OCI-LY7 (cell line): ENCODE measurements around the gene SOX9. TPM values are rescaled to one million over a fixed set of nuclear protein-coding genes. Genes with fewer than 3 reads are reported as not detected.

Experiments
- BruUV-seq: library from RNA; stranded (reverse); fragments of 400-500 nt; replicated peaks from 2 replicates; lab custom pipeline; 2021; lab: Mats Ljungman, UMichigan
- CTCF ChIA-PET: fragments of 300-600 bp; sonication (Branson Sonifier 250); formaldehyde crosslinking; loops from one replicate; lab custom pipeline; 2022; ENCODE audit warnings: antibody characterized with exemption; ENCODE audit not compliant: unreplicated experiment; lab: Charles Lee
- POLR2A ChIA-PET: fragments of 300-600 bp; sonication (Branson Sonifier 250); formaldehyde crosslinking; loops from one replicate; lab custom pipeline; 2022; ENCODE audit warnings: antibody characterized with exemption; lab: Charles Lee
- DNase-seq: peaks from one replicate; pipeline ENCODE4 v3.0.0-alpha.2; 2015; ENCODE audit warnings: low spot score
- H2AFZ ChIP-seq: fragments of 200-600 bp; sonication (generic), shearing (Covaris generic); 2 replicates; pipeline ENCODE4 v1.6.1; 2014; ENCODE audit warnings: mild to moderate bottlenecking, antibody characterized with exemption, low read length, moderate library complexity
- H3K27ac ChIP-seq: fragments of 200-600 bp; sonication (generic); 2 replicates; pipeline ENCODE4 v1.5.1; 2014; ENCODE audit warnings: mixed run types, low read depth, mild to moderate bottlenecking, moderate library complexity, low read length, inconsistent platforms; ENCODE audit not compliant: poor library complexity, severe bottlenecking
- H3K36me3 ChIP-seq: fragments of 200-600 bp; sonication (generic); 2 replicates; pipeline ENCODE4 v1.6.1; 2014; ENCODE audit warnings: mild to moderate bottlenecking, antibody characterized with exemption, low read length, moderate library complexity, mixed read lengths; ENCODE audit not compliant: insufficient read depth
- H3K4me1 ChIP-seq: fragments of 200-600 bp; sonication (generic); 2 replicates; pipeline ENCODE4 v1.5.1; 2014; ENCODE audit warnings: mild to moderate bottlenecking, low read length; ENCODE audit not compliant: insufficient read depth, poor library complexity, severe bottlenecking
- H3K4me2 ChIP-seq: fragments of 200-600 bp; sonication (generic); 2 replicates; pipeline ENCODE4 v1.6.1; 2014; ENCODE audit warnings: mild to moderate bottlenecking, low read length
- H3K4me3 ChIP-seq: fragments of 200-600 bp; sonication (generic); 2 replicates; pipeline ENCODE4 v1.5.1; 2014; ENCODE audit warnings: mild to moderate bottlenecking, low read depth, low read length; ENCODE audit not compliant: poor library complexity, severe bottlenecking
- H3K79me2 ChIP-seq: fragments of 200-600 bp; sonication (generic); 2 replicates; pipeline ENCODE4 v1.6.1; 2016; ENCODE audit warnings: low read depth, mild to moderate bottlenecking, low read length, moderate library complexity, mixed read lengths; ENCODE audit not compliant: insufficient read depth
- H3K9me2 ChIP-seq: fragments of 200-600 bp; sonication (generic); 2 replicates; pipeline ENCODE4 v1.6.1; 2016; ENCODE audit warnings: mild to moderate bottlenecking, low read length, mixed read lengths; ENCODE audit not compliant: insufficient read depth
- H3K9me3 ChIP-seq: fragments of 200-600 bp; sonication (generic); 2 replicates; pipeline ENCODE4 v1.6.1; 2014; ENCODE audit warnings: mild to moderate bottlenecking, mixed run types, low read length, mixed read lengths
- H4K20me1 ChIP-seq: fragments of 200-600 bp; sonication (generic); 2 replicates; pipeline ENCODE4 v1.6.1; 2014; ENCODE audit warnings: mild to moderate bottlenecking, antibody characterized with exemption, low read length, moderate library complexity, mixed read lengths; ENCODE audit not compliant: insufficient read depth
- EZH2phosphoT487 ChIP-seq: fragments of 200-600 bp; sonication (generic); IDR thresholded peaks from 2 replicates; pipeline ENCODE4 v1.6.1; 2018; ENCODE audit warnings: low read depth, borderline replicate concordance, mild to moderate bottlenecking, mixed run types, antibody characterized with exemption, low read length, moderate library complexity, mixed read lengths
- intact Hi-C: fragments of 100-400 bp; cut with micrococcal nuclease; formaldehyde crosslinking; loops from one replicate; pipeline ENCODE4 v1.10.0; 2022; ENCODE audit not compliant: unreplicated experiment
- total RNA-seq, 2 experiments: library from RNA; depleted of rRNA in 1 of 2; stranded (reverse); fragments of >200 nt in 1 of 2; shearing (Covaris generic) in 1 of 2; gene quantifications; 2 replicates each; pipeline ENCODE4 v1.2.3, GENCODE V29; 2014 to 2022
- TF ChIP-seq, protein P1 (sequence below): fragments of 200-600 bp; sonication (generic); conservative IDR thresholded peaks from 2 replicates; pipeline ENCODE4 v1.5.1; 2014; ENCODE audit warnings: mild to moderate bottlenecking, antibody characterized with exemption, low read length, moderate library complexity, mixed read lengths

SOX9 gene
- total RNA-seq, 2 experiments from 2014 or later, result not detected

DNA sequence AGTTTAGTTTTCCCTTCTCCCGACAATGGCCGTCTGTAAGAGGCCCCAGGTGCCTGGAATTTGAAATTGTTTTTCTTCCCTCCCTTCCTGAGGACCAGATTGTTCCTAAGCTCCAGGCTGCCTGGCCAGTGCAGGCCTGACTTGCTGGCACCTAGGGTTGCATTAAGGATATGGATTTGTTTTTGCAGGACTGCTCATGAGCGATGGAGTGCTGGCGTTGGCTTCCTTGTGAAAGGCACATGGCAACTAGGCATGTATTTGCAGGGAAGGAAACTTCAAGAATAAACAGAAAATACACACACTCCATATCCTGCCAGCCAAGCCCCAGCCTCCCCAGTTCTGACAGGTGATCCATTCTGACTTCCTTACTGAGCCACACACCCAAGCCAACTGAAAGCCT, 25.5 kb upstream of the SOX9 start:
- Histone ChIP-seq H3K4me2 (no peak overlapping the region), H4K20me1 (no peaks in the 10 kb centered on the region), H3K79me2 (no peaks in the 10 kb centered on the region), H3K4me3 (no peak overlapping the region), H3K9me2 (no peaks in the 10 kb centered on the region; the same call in 1 of the 2 replicates), H3K27ac (no peak overlapping the region), H3K4me1 (no peaks in the 10 kb centered on the region), H3K9me3 (no peaks in the 10 kb centered on the region), H2AFZ (no peak overlapping the region), H3K36me3 (no peaks in the 10 kb centered on the region)
- intact Hi-C loops, result no loop called here
- no peak for TF ChIP-seq EZH2phosphoT487
- TF ChIP-seq, protein P1, sequence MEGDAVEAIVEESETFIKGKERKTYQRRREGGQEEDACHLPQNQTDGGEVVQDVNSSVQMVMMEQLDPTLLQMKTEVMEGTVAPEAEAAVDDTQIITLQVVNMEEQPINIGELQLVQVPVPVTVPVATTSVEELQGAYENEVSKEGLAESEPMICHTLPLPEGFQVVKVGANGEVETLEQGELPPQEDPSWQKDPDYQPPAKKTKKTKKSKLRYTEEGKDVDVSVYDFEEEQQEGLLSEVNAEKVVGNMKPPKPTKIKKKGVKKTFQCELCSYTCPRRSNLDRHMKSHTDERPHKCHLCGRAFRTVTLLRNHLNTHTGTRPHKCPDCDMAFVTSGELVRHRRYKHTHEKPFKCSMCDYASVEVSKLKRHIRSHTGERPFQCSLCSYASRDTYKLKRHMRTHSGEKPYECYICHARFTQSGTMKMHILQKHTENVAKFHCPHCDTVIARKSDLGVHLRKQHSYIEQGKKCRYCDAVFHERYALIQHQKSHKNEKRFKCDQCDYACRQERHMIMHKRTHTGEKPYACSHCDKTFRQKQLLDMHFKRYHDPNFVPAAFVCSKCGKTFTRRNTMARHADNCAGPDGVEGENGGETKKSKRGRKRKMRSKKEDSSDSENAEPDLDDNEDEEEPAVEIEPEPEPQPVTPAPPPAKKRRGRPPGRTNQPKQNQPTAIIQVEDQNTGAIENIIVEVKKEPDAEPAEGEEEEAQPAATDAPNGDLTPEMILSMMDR, result no peak
- ChIA-PET POLR2A (no interaction called here), CTCF (no interaction called here)
- no TSS peak for BruUV-seq
- no peak for DNase-seq

DNA sequence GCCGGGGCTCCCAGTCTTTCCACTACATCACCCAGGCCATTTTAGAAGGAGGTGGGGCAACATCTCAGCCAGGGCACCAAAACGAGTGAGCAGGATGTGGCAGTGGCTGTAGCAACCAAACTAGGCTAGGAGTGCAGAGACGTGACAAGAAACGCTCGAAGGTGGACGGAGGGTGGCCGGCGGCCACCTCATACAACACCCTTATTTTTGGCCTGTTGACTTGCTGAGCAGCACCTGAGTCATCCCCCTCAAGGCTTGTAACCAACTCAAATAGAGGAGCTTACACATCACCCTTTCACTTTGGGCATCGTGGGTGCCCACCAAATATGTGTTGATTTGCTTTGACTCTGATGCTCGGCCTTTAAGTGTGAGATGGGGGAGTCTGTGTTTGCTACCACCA, 23.7 kb upstream of the SOX9 start:
- ChIA-PET CTCF (no interaction called here), POLR2A (no interaction called here)
- TF ChIP-seq, protein P1, result no peak
- TF ChIP-seq EZH2phosphoT487, result no peak
- no TSS peak for BruUV-seq
- Histone ChIP-seq H3K4me1 (no peaks in the 10 kb centered on the region), H3K4me3 (no peak overlapping the region), H3K27ac (no peak overlapping the region), H4K20me1 (no peaks in the 10 kb centered on the region), H3K9me2 (no peaks in the 10 kb centered on the region; the same call in 1 of the 2 replicates), H3K9me3 (no peaks in the 10 kb centered on the region), H3K4me2 (no peak overlapping the region), H3K36me3 (no peaks in the 10 kb centered on the region), H3K79me2 (no peaks in the 10 kb centered on the region), H2AFZ (no peak overlapping the region)
- intact Hi-C loops, result no loop called here
- DNase-seq, result no peak

DNA sequence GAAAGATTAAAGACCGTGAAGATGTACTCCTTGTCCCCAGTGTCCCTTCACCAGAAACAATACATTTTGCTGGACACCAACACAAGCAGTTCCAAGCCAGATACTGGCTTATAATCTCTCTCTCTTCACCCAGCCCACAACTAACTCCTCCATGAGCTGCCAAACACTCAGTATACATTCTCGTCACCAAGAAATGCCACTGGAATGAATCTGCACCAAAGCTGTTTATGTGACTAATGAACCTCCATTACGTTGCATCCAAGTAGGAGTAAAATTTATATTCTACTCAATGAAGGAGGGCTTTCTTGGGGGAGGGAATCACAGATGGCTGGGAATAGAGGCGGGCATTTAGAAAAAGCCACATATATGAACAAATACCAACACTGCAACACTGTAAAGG, 20.9 kb upstream of the SOX9 start:
- TF ChIP-seq, protein P1, result no peak
- no peak for TF ChIP-seq EZH2phosphoT487
- DNase-seq, result no peak
- intact Hi-C loops, result no loop called here
- H3K27ac ChIP-seq, result no peak overlapping the region
- no peaks in the 10 kb centered on the region; the same call in 1 of the 2 replicates for H3K9me2 ChIP-seq
- H3K4me1 ChIP-seq, result no peaks in the 10 kb centered on the region
- no peaks in the 10 kb centered on the region for H3K9me3 ChIP-seq
- POLR2A ChIA-PET, result no interaction called here
- no TSS peak for BruUV-seq
- no peaks in the 10 kb centered on the region for H4K20me1 ChIP-seq
- CTCF ChIA-PET, result no interaction called here
- H2AFZ ChIP-seq, result no peak overlapping the region
- no peak overlapping the region for H3K4me3 ChIP-seq
- H3K79me2 ChIP-seq, result no peaks in the 10 kb centered on the region
- H3K4me2 ChIP-seq, result no peak overlapping the region
- H3K36me3 ChIP-seq, result no peaks in the 10 kb centered on the region
